Measurements from ENCODE around the gene FAM136A.
A peak's percentile ranks its signal among the peaks of the same experiment; 100 is the strongest.

The FAM136A gene

GRCh38 chr2:70301344-70302194 is at the start of gene FAM136A:
Gene FAM136A (minus strand): TSS chr2:70302067. CDS start chr2:70302011, 56 bp downstream.
- DNase-seq: peak; percentile 86
- in situ Hi-C loops (cut with MboI; ENCODE audit: low pct_unique_long_range_greater_than_20kb, low sequenced_read_pairs): loop anchor here (25.0 kb wide), 1 partner anchor 336 kb away; no protein-coding TSS in a partner anchor

GRCh38 chr2:70349921-70350685 is 48.2 kb upstream of the FAM136A start:
- in situ Hi-C loops (cut with MboI; ENCODE audit: low pct_unique_long_range_greater_than_20kb, low sequenced_read_pairs): no loop called here
- DNase-seq: no peak

- in situ Hi-C loops (cut with MboI; ENCODE audit: low pct_unique_long_range_greater_than_20kb, low sequenced_read_pairs): no loop called here
These were observed 46.0 kb upstream of the FAM136A start for GRCh38 chr2:70347831-70348230.

GRCh38 chr2:70344195-70344594 is 42.3 kb upstream of the FAM136A start:
- in situ Hi-C loops (cut with MboI; ENCODE audit: low pct_unique_long_range_greater_than_20kb, low sequenced_read_pairs): no loop called here
- DNase-seq: no peak

More at GRCh38 chr2:70347831-70348230, 46.0 kb upstream of the FAM136A start:
- DNase-seq: no peak

- no peak for DNase-seq
- in situ Hi-C loops (cut with MboI; ENCODE audit: low pct_unique_long_range_greater_than_20kb, low sequenced_read_pairs): no loop called here
These were observed 39.6 kb upstream of the FAM136A start for GRCh38 chr2:70341477-70341765.

GRCh38 chr2:70340761-70341476 is 39.1 kb upstream of the FAM136A start:
- in situ Hi-C loops (cut with MboI; ENCODE audit: low pct_unique_long_range_greater_than_20kb, low sequenced_read_pairs): no loop called here
- peak; percentile 58 for DNase-seq

- DNase-seq: no peak
- in situ Hi-C loops (cut with MboI; ENCODE audit: low pct_unique_long_range_greater_than_20kb, low sequenced_read_pairs): no loop called here
These were observed 38.2 kb upstream of the FAM136A start for GRCh38 chr2:70340075-70340474.

- in situ Hi-C loops (cut with MboI; ENCODE audit: low pct_unique_long_range_greater_than_20kb, low sequenced_read_pairs): no loop called here
- DNase-seq: no peak
These were observed 34.7 kb upstream of the FAM136A start for GRCh38 chr2:70336552-70336951.

- no peak for DNase-seq
- in situ Hi-C loops (cut with MboI; ENCODE audit: low pct_unique_long_range_greater_than_20kb, low sequenced_read_pairs): no loop called here
These were observed 29.1 kb upstream of the FAM136A start for GRCh38 chr2:70331012-70331411.

GRCh38 chr2:70330476-70330875 is 28.6 kb upstream of the FAM136A start:
- DNase-seq: no peak
- in situ Hi-C loops (cut with MboI; ENCODE audit: low pct_unique_long_range_greater_than_20kb, low sequenced_read_pairs): no loop called here

- in situ Hi-C loops (cut with MboI; ENCODE audit: low pct_unique_long_range_greater_than_20kb, low sequenced_read_pairs): no loop called here
- DNase-seq: no peak
These were observed 27.2 kb upstream of the FAM136A start for GRCh38 chr2:70328921-70329561.

GRCh38 chr2:70325875-70326274 is 24.0 kb upstream of the FAM136A start:
- DNase-seq: no peak
- in situ Hi-C loops (cut with MboI; ENCODE audit: low pct_unique_long_range_greater_than_20kb, low sequenced_read_pairs): no loop called here

GRCh38 chr2:70322518-70322917 is 20.7 kb upstream of the FAM136A start:
- no peak for DNase-seq

GRCh38 chr2:70321370-70321769 is 19.5 kb upstream of the FAM136A start:
- DNase-seq: no peak
- in situ Hi-C loops (cut with MboI; ENCODE audit: low pct_unique_long_range_greater_than_20kb, low sequenced_read_pairs): loop anchor here (25.0 kb wide), 1 partner anchor 316 kb away; no protein-coding TSS in a partner anchor

More at GRCh38 chr2:70322518-70322917, 20.7 kb upstream of the FAM136A start:
- in situ Hi-C loops (cut with MboI; ENCODE audit: low pct_unique_long_range_greater_than_20kb, low sequenced_read_pairs): loop anchor here (25.0 kb wide), 1 partner anchor 315 kb away; no protein-coding TSS in a partner anchor

GRCh38 chr2:70314640-70315039 is 12.8 kb upstream of the FAM136A start:
- in situ Hi-C loops (cut with MboI; ENCODE audit: low pct_unique_long_range_greater_than_20kb, low sequenced_read_pairs): loop anchor here (25.0 kb wide), 1 partner anchor 323 kb away; no protein-coding TSS in a partner anchor
- DNase-seq: no peak

GRCh38 chr2:70312560-70312959 is 10.7 kb upstream of the FAM136A start:
- no peak for DNase-seq
- in situ Hi-C loops (cut with MboI; ENCODE audit: low pct_unique_long_range_greater_than_20kb, low sequenced_read_pairs): loop anchor here (25.0 kb wide), 1 partner anchor 325 kb away; no protein-coding TSS in a partner anchor

- in situ Hi-C loops (cut with MboI; ENCODE audit: low pct_unique_long_range_greater_than_20kb, low sequenced_read_pairs): loop anchor here (25.0 kb wide), 1 partner anchor 326 kb away; no protein-coding TSS in a partner anchor
- no peak for DNase-seq
These were observed 9.0 kb upstream of the FAM136A start for GRCh38 chr2:70310899-70311298.

- DNase-seq: no peak
- in situ Hi-C loops (cut with MboI; ENCODE audit: low pct_unique_long_range_greater_than_20kb, low sequenced_read_pairs): loop anchor here (25.0 kb wide), 1 partner anchor 332 kb away; no protein-coding TSS in a partner anchor
These were observed 3.7 kb upstream of the FAM136A start for GRCh38 chr2:70305531-70305930.

GRCh38 chr2:70304498-70304897 is 2.6 kb upstream of the FAM136A start:
- DNase-seq: no peak
- in situ Hi-C loops (cut with MboI; ENCODE audit: low pct_unique_long_range_greater_than_20kb, low sequenced_read_pairs): loop anchor here (25.0 kb wide), 1 partner anchor 333 kb away; no protein-coding TSS in a partner anchor
